Nephron progenitor cell (in vitro differentiated cells): ENCODE results near the gene SPATA18.
"Not testable (repeated sequence)": the region's sequence is repeated elsewhere in the genome, so short reads cannot be mapped to it uniquely, and the experiment has no call there.

ENCODE experiments used
- DNase-seq: peaks from one replicate; pipeline ENCODE4 v3.0.0; 2021
- H3K27ac Mint-ChIP-seq: 2 replicates; pipeline ENCODE4 v1.8.0; 2021; ENCODE audit warnings: mild to moderate bottlenecking, moderate library complexity, mixed read lengths
- H3K27me3 Mint-ChIP-seq: 2 replicates; pipeline ENCODE4 v1.8.0; 2021; ENCODE audit warnings: mild to moderate bottlenecking, low read depth, mixed read lengths; ENCODE audit not compliant: poor library complexity
- H3K36me3 Mint-ChIP-seq: 2 replicates; pipeline ENCODE4 v1.8.0; 2021; ENCODE audit warnings: low read depth, mixed read lengths
- H3K4me1 Mint-ChIP-seq: 2 replicates; pipeline ENCODE4 v1.8.0; 2021; ENCODE audit warnings: mixed read lengths
- H3K4me3 Mint-ChIP-seq: 2 replicates; pipeline ENCODE4 v1.8.0; 2021; ENCODE audit warnings: mild to moderate bottlenecking, moderate library complexity, mixed read lengths
- H3K9me3 Mint-ChIP-seq: 2 replicates; pipeline ENCODE4 v1.8.0; 2021; ENCODE audit warnings: mild to moderate bottlenecking, moderate library complexity, mixed read lengths
- CTCF ChIP-seq: fragments of 200-600 bp; sonication (generic); IDR thresholded peaks from 2 replicates; pipeline ENCODE4 v1.5.0; 2021; ENCODE audit warnings: antibody characterized with exemption

Gene SPATA18

GRCh38 chr4:52126966-52127365, 75.9 kb downstream of the SPATA18 start:
- peaks cover 14% of the 10 kb centered on the region for H3K4me1 Mint-ChIP-seq
- no peaks in the 10 kb centered on the region for H3K27me3 Mint-ChIP-seq
- no peak for DNase-seq
- peak overlapping the region; percentile 66 for H3K27ac Mint-ChIP-seq
- peaks cover 14% of the 10 kb centered on the region for H3K9me3 Mint-ChIP-seq
- H3K36me3 Mint-ChIP-seq, result no peaks in the 10 kb centered on the region
- TF ChIP-seq CTCF, result no peak
- H3K4me3 Mint-ChIP-seq, result no peak overlapping the region

GRCh38 chr4:52135171-52135570, 84.1 kb downstream of the SPATA18 start:
- Mint-ChIP-seq H3K4me3 (no peak overlapping the region), H3K36me3 (no peaks in the 10 kb centered on the region)

GRCh38 chr4:52137152-52137551, 86.0 kb downstream of the SPATA18 start:
- H3K4me3 Mint-ChIP-seq, H3K27ac Mint-ChIP-seq, DNase-seq, H3K4me1 Mint-ChIP-seq, H3K36me3 Mint-ChIP-seq, H3K27me3 Mint-ChIP-seq: not testable (repeated sequence)
- peaks cover 33% of the 10 kb centered on the region for H3K9me3 Mint-ChIP-seq

More at GRCh38 chr4:52135171-52135570, 84.1 kb downstream of the SPATA18 start:
- H3K9me3 Mint-ChIP-seq, result peaks cover 22% of the 10 kb centered on the region
- no peak for DNase-seq
- no peak for TF ChIP-seq CTCF
- H3K4me1 Mint-ChIP-seq, result no peaks in the 10 kb centered on the region
- no peak overlapping the region for H3K27ac Mint-ChIP-seq
- H3K27me3 Mint-ChIP-seq, result no peaks in the 10 kb centered on the region

GRCh38 chr4:52142816-52143215, 91.7 kb downstream of the SPATA18 start:
- Mint-ChIP-seq H3K36me3 (no peaks in the 10 kb centered on the region), H3K4me1 (no peaks in the 10 kb centered on the region), H3K9me3 (peaks cover 15% of the 10 kb centered on the region), H3K27ac (no peak overlapping the region), H3K4me3 (no peak overlapping the region), H3K27me3 (peaks cover 4% of the 10 kb centered on the region)
- no peak for TF ChIP-seq CTCF
- DNase-seq, result no peak

- DNase-seq, result no peak
- Mint-ChIP-seq H3K36me3 (no peaks in the 10 kb centered on the region), H3K4me1 (no peaks in the 10 kb centered on the region), H3K4me3 (no peak overlapping the region), H3K27ac (no peak overlapping the region), H3K9me3 (peaks cover 15% of the 10 kb centered on the region), H3K27me3 (peaks cover 4% of the 10 kb centered on the region)
- TF ChIP-seq CTCF, result no peak
Measured at GRCh38 chr4:52143815-52144214, 92.7 kb downstream of the SPATA18 start.

GRCh38 chr4:52144372-52144771, 93.3 kb downstream of the SPATA18 start:
- H3K4me3 Mint-ChIP-seq, result no peak overlapping the region

More at GRCh38 chr4:52144372-52144771, 93.3 kb downstream of the SPATA18 start:
- no peak overlapping the region for H3K27ac Mint-ChIP-seq
- TF ChIP-seq CTCF, result no peak
- peaks cover 11% of the 10 kb centered on the region for H3K9me3 Mint-ChIP-seq
- H3K27me3 Mint-ChIP-seq, result peaks cover 4% of the 10 kb centered on the region
- H3K4me1 Mint-ChIP-seq, result no peaks in the 10 kb centered on the region
- H3K36me3 Mint-ChIP-seq, result no peaks in the 10 kb centered on the region
- no peak for DNase-seq
